ENCODE data around the gene INSYN2B.

Gene INSYN2B

DNA sequence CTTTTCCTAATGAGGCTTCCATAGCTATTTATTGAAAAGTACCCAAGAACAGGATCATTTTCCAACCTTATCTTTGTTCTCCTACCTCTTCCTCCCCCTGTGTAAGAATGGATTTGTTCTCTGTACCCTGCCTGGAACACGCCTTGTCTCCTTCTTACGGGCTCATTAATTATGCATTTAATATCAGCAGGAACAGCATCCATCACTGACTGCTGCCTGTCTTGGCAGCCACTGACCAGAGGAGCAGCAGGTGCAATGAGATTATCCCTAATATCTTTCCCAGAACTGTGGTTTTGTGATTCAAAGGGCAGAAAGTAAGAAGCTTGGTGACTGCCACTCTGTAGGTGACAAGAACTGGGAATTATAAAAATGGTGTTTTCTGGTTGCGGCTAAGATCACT is 19.3 kb upstream of the INSYN2B start:
- H3K9me3 ChIP-seq (ENCODE audit: control insufficient read depth, insufficient read depth, low read depth, low read length) = no peaks in the 10 kb centered on the region
- no peaks in the 10 kb centered on the region for H3K27me3 ChIP-seq (ENCODE audit: control insufficient read depth, insufficient read depth, low read length)
- H3K36me3 ChIP-seq (ENCODE audit: control insufficient read depth, insufficient read depth, low read length) = no peaks in the 10 kb centered on the region
- H3K27ac ChIP-seq (ENCODE audit: low read depth, low read length) = no peak overlapping the region
- H3K4me1 ChIP-seq (ENCODE audit: control insufficient read depth, insufficient read depth, low read length) = 0 out of 2 replicates have a peak, but pooled peaks cover 2% of the 10 kb centered on the region
- no peak overlapping the region for H3K9ac ChIP-seq (ENCODE audit: low read length)
- H3K4me3 ChIP-seq (ENCODE audit: low read depth, low read length) = no peak overlapping the region

- H3K27ac ChIP-seq (ENCODE audit: low read depth, low read length) = no peak overlapping the region
- no peaks in the 10 kb centered on the region for H3K36me3 ChIP-seq (ENCODE audit: control insufficient read depth, insufficient read depth, low read length)
- H3K4me1 ChIP-seq (ENCODE audit: control insufficient read depth, insufficient read depth, low read length) = peaks cover 2% of the 10 kb centered on the region; the same call in 1 of the 2 replicates
- H3K9ac ChIP-seq (ENCODE audit: low read length) = peak overlapping the region; percentile 16
- H3K27me3 ChIP-seq (ENCODE audit: control insufficient read depth, insufficient read depth, low read length) = no peaks in the 10 kb centered on the region
- no peak overlapping the region for H3K4me3 ChIP-seq (ENCODE audit: low read depth, low read length)
- H3K9me3 ChIP-seq (ENCODE audit: control insufficient read depth, insufficient read depth, low read depth, low read length) = no peaks in the 10 kb centered on the region
These were observed 17.5 kb upstream of the INSYN2B start for GRCh38 chr5:169997798-169998197.

DNA sequence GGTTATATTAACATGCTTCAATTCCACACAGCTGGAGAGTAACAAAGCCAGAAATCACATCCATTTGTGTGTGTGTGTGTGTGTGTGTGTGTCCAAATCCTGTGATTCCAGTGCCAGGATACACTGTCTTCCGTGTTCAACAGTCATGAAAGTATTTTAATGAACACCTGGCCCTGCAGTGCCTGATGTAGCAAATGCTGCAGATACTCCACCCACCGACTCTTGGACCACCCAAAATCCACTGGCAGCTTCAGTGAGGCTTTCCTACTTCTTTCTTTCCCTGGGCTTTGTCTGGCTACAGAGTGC is 13.1 kb upstream of the INSYN2B start:
- H3K4me3 ChIP-seq (ENCODE audit: low read depth, low read length) = no peak overlapping the region
- no peak overlapping the region for H3K9ac ChIP-seq (ENCODE audit: low read length)
- H3K36me3 ChIP-seq (ENCODE audit: control insufficient read depth, insufficient read depth, low read length) = no peaks in the 10 kb centered on the region

DNA sequence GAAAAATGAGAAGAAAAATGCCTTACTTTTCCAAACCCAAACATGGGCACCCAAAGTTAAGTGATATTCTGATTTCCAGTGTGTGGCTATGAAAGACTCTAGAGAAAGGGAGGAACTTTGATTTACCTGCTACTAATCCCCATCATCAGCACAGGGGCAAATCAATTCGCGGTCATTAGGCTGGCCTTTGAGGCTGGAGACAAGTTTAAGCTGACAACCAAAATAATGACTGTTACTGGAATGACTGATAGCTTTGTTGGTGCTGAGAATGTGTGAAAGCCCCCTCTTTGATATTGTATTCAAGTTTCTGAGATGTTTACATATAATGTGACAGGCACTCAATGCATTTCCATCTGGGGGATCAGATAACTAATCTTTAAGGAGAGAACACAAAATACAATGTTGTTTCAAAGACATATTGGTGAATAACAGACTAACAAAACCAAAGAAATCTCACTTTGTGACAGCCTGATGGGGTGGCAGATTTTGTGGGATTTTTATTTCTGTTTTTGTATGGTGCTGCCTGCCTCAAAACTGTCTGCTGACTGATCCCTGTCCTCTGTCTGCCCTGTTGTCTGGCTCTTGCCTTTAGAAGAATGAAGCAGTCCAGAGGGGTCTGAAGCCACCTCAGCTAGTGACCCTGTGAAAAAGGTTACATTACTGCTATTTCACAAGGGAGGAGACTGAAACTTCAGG is 12.6 kb upstream of the INSYN2B start:
- H3K4me1 ChIP-seq (ENCODE audit: control insufficient read depth, insufficient read depth, low read length) = peaks cover 2% of the 10 kb centered on the region; the same call in 1 of the 2 replicates
- H3K4me3 ChIP-seq (ENCODE audit: low read depth, low read length) = no peak overlapping the region
- no peaks in the 10 kb centered on the region for H3K36me3 ChIP-seq (ENCODE audit: control insufficient read depth, insufficient read depth, low read length)
- H3K9me3 ChIP-seq (ENCODE audit: control insufficient read depth, insufficient read depth, low read depth, low read length) = no peaks in the 10 kb centered on the region
- H3K27ac ChIP-seq (ENCODE audit: low read depth, low read length) = no peak overlapping the region
- no peak overlapping the region for H3K9ac ChIP-seq (ENCODE audit: low read length)
- no peaks in the 10 kb centered on the region for H3K27me3 ChIP-seq (ENCODE audit: control insufficient read depth, insufficient read depth, low read length)

More for the DNA sequence above, 13.1 kb upstream of the INSYN2B start:
- H3K9me3 ChIP-seq (ENCODE audit: control insufficient read depth, insufficient read depth, low read depth, low read length) = no peaks in the 10 kb centered on the region
- H3K4me1 ChIP-seq (ENCODE audit: control insufficient read depth, insufficient read depth, low read length) = peaks cover 2% of the 10 kb centered on the region; the same call in 1 of the 2 replicates
- H3K27ac ChIP-seq (ENCODE audit: low read depth, low read length) = no peak overlapping the region
- no peaks in the 10 kb centered on the region for H3K27me3 ChIP-seq (ENCODE audit: control insufficient read depth, insufficient read depth, low read length)

DNA sequence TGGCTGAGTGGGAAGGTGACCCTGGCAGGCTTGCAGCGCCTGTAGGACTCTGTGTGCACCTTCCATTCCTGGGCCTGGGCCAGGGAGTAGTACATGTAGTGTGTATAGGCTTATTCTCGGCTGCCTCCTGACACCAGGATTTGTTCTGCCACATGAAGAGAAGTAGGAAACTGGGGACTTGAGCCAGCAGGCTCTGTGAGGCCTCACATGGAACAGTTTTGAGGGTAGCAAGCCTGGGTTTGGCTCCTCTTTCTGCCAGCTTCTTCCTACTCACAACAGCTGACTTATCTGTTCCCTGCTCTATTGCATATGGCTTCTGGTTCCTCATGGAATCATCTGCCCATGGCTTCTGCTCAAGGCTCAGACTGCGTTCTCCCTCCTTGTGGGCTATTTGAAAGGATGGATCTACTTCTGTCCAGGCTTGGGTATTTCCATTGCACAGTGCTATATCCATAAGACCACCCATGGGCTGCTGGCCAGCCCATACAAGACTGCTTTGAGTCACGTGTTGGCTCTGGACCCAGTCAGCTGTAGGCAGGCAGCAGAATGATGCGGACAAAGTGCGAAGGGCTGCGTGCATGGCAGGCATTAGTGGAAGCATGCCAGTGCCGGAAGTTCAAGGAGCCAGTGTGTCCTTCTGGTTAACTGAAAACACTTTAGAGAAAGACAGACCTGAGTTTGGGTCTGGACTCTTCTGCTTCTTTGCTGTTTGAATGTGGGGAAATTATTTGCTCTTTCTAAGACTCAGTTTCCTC is 11.0 kb upstream of the INSYN2B start:
- no peaks in the 10 kb centered on the region for H3K9me3 ChIP-seq (ENCODE audit: control insufficient read depth, insufficient read depth, low read depth, low read length)
- no peak overlapping the region for H3K9ac ChIP-seq (ENCODE audit: low read length)
- no peaks in the 10 kb centered on the region for H3K27me3 ChIP-seq (ENCODE audit: control insufficient read depth, insufficient read depth, low read length)
- H3K27ac ChIP-seq (ENCODE audit: low read depth, low read length) = no peak overlapping the region
- H3K4me3 ChIP-seq (ENCODE audit: low read depth, low read length) = no peak overlapping the region
- no peaks in the 10 kb centered on the region; the same call in 1 of the 2 replicates for H3K4me1 ChIP-seq (ENCODE audit: control insufficient read depth, insufficient read depth, low read length)
- no peaks in the 10 kb centered on the region for H3K36me3 ChIP-seq (ENCODE audit: control insufficient read depth, insufficient read depth, low read length)

DNA sequence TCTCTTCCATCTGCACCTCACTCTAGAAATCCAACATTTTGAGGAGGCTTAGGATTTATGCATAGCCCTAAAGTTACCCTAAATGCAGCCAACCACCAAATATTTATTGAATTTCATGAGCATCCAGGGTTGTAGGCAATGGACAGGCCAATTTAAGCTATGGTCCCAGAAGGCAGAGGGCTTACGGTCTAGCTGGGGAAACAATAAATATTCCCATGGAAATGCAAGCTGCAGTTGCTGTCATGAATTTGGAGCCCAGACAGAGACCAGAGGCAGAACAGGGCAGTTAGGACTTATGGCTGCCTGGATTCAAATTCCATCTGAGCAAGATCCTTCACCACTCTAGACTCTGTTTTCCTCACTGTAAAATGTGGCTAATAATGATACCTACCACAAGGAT is 9.1 kb upstream of the INSYN2B start:
- H3K27ac ChIP-seq (ENCODE audit: low read depth, low read length) = no peak overlapping the region
- H3K4me3 ChIP-seq (ENCODE audit: low read depth, low read length) = no peak overlapping the region
- H3K9ac ChIP-seq (ENCODE audit: low read length) = no peak overlapping the region
- H3K27me3 ChIP-seq (ENCODE audit: control insufficient read depth, insufficient read depth, low read length) = no peaks in the 10 kb centered on the region
- H3K36me3 ChIP-seq (ENCODE audit: control insufficient read depth, insufficient read depth, low read length) = no peaks in the 10 kb centered on the region
- no peaks in the 10 kb centered on the region for H3K9me3 ChIP-seq (ENCODE audit: control insufficient read depth, insufficient read depth, low read depth, low read length)
- no peaks in the 10 kb centered on the region; the same call in 1 of the 2 replicates for H3K4me1 ChIP-seq (ENCODE audit: control insufficient read depth, insufficient read depth, low read length)

GRCh38 chr5:169988947-169989346 is 8.7 kb upstream of the INSYN2B start:
- H3K4me3 ChIP-seq (ENCODE audit: low read depth, low read length) = no peak overlapping the region
- no peaks in the 10 kb centered on the region; the same call in 1 of the 2 replicates for H3K4me1 ChIP-seq (ENCODE audit: control insufficient read depth, insufficient read depth, low read length)
- H3K36me3 ChIP-seq (ENCODE audit: control insufficient read depth, insufficient read depth, low read length) = no peaks in the 10 kb centered on the region
- no peaks in the 10 kb centered on the region for H3K9me3 ChIP-seq (ENCODE audit: control insufficient read depth, insufficient read depth, low read depth, low read length)
- no peak overlapping the region for H3K27ac ChIP-seq (ENCODE audit: low read depth, low read length)
- H3K9ac ChIP-seq (ENCODE audit: low read length) = no peak overlapping the region
- H3K27me3 ChIP-seq (ENCODE audit: control insufficient read depth, insufficient read depth, low read length) = no peaks in the 10 kb centered on the region

DNA sequence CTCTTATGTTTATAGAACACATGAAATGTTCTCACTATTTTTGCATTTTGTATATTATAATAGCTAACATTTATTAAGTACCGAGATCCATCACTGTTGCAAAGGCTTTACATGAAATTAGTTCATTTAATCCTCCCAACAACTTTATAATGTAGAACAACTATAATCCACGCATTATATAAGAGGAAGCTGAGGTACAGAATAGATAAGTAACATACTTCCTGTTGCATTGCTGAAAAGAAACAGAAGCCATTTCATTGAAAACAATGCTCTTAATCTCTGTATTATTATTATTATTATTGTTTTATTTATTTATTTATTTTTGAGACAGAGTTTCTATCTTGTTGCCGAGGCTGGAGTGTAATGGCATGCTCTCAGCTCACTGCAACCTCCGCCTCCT is 7.9 kb upstream of the INSYN2B start:
- Histone ChIP-seq H3K27me3 (ENCODE audit: control insufficient read depth, insufficient read depth, low read length) (no peaks in the 10 kb centered on the region), H3K9ac (ENCODE audit: low read length) (no peak overlapping the region), H3K36me3 (ENCODE audit: control insufficient read depth, insufficient read depth, low read length) (no peaks in the 10 kb centered on the region), H3K27ac (ENCODE audit: low read depth, low read length) (no peak overlapping the region), H3K4me3 (ENCODE audit: low read depth, low read length) (no peak overlapping the region), H3K4me1 (ENCODE audit: control insufficient read depth, insufficient read depth, low read length) (no peaks in the 10 kb centered on the region; the same call in 1 of the 2 replicates), H3K9me3 (ENCODE audit: control insufficient read depth, insufficient read depth, low read depth, low read length) (no peaks in the 10 kb centered on the region)

DNA sequence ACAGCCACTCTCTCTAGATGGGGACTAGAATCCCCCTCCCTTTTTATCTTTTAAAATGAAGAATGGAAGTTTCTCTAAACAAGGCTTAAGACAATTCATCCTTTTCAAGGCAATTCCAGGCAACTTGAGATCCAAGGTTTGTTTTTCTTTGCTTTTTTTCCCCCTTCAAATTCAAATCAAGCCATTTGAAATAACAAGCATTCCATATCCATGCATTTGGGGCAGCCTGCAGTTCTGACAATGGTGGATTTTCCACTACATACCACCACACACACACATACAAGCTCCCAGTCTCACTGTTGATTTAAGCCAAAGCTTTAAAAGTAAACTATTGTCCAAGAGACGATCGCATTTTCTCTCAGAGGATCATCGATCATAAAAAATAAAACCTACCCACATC is 424 bp downstream of the INSYN2B start:
- Histone ChIP-seq H3K36me3 (ENCODE audit: control insufficient read depth, insufficient read depth, low read length) (no peaks in the 10 kb centered on the region), H3K27me3 (ENCODE audit: control insufficient read depth, insufficient read depth, low read length) (peaks cover 17% of the 10 kb centered on the region; the same call in 1 of the 2 replicates), H3K27ac (ENCODE audit: low read depth, low read length) (peak overlapping the region; percentile 7; the same call in 1 of the 2 replicates), H3K9ac (ENCODE audit: low read length) (peak overlapping the region; percentile 27), H3K4me1 (ENCODE audit: control insufficient read depth, insufficient read depth, low read length) (peaks cover 44% of the 10 kb centered on the region), H3K4me3 (ENCODE audit: low read depth, low read length) (peak overlapping the region; percentile 55), H3K9me3 (ENCODE audit: control insufficient read depth, insufficient read depth, low read depth, low read length) (no peaks in the 10 kb centered on the region)

GRCh38 chr5:169978714-169979113 is 1.6 kb downstream of the INSYN2B start:
- Histone ChIP-seq H3K4me3 (ENCODE audit: low read depth, low read length) (no peak overlapping the region; the same call in 1 of the 2 replicates), H3K9ac (ENCODE audit: low read length) (no peak overlapping the region), H3K27me3 (ENCODE audit: control insufficient read depth, insufficient read depth, low read length) (peaks cover 17% of the 10 kb centered on the region; the same call in 1 of the 2 replicates), H3K27ac (ENCODE audit: low read depth, low read length) (no peak overlapping the region), H3K36me3 (ENCODE audit: control insufficient read depth, insufficient read depth, low read length) (no peaks in the 10 kb centered on the region), H3K9me3 (ENCODE audit: control insufficient read depth, insufficient read depth, low read depth, low read length) (no peaks in the 10 kb centered on the region), H3K4me1 (ENCODE audit: control insufficient read depth, insufficient read depth, low read length) (peaks cover 44% of the 10 kb centered on the region)

GRCh38 chr5:169974121-169974770 is 6.0 kb downstream of the INSYN2B start:
- no peak overlapping the region for H3K4me3 ChIP-seq (ENCODE audit: low read depth, low read length)
- H3K9ac ChIP-seq (ENCODE audit: low read length) = no peak overlapping the region
- peaks cover 35% of the 10 kb centered on the region for H3K4me1 ChIP-seq (ENCODE audit: control insufficient read depth, insufficient read depth, low read length)
- H3K36me3 ChIP-seq (ENCODE audit: control insufficient read depth, insufficient read depth, low read length) = no peaks in the 10 kb centered on the region
- H3K27me3 ChIP-seq (ENCODE audit: control insufficient read depth, insufficient read depth, low read length) = peaks cover 13% of the 10 kb centered on the region; the same call in 1 of the 2 replicates
- no peaks in the 10 kb centered on the region for H3K9me3 ChIP-seq (ENCODE audit: control insufficient read depth, insufficient read depth, low read depth, low read length)
- H3K27ac ChIP-seq (ENCODE audit: low read depth, low read length) = no peak overlapping the region
